LNCaP clone FGC (cell line): ENCODE results near the gene TRIL.

Experiments
- DNase-seq: peaks from one replicate; pipeline ENCODE4 v3.0.0-alpha.2; 2011; ENCODE audit warnings: low read depth
- H3K4me3 ChIP-seq: 2 replicates; pipeline ENCODE4 v1.5.1; 2011; ENCODE audit warnings: mild to moderate bottlenecking, low read depth, low read length, control low read depth
- TF ChIP-seq, protein P1 (sequence below): IDR thresholded peaks from 2 replicates; pipeline ENCODE4 v1.5.1; 2012; ENCODE audit warnings: mild to moderate bottlenecking; ENCODE audit not compliant: control insufficient read depth, insufficient read depth; ENCODE audit errors: extremely low read depth

TRIL gene

DNA sequence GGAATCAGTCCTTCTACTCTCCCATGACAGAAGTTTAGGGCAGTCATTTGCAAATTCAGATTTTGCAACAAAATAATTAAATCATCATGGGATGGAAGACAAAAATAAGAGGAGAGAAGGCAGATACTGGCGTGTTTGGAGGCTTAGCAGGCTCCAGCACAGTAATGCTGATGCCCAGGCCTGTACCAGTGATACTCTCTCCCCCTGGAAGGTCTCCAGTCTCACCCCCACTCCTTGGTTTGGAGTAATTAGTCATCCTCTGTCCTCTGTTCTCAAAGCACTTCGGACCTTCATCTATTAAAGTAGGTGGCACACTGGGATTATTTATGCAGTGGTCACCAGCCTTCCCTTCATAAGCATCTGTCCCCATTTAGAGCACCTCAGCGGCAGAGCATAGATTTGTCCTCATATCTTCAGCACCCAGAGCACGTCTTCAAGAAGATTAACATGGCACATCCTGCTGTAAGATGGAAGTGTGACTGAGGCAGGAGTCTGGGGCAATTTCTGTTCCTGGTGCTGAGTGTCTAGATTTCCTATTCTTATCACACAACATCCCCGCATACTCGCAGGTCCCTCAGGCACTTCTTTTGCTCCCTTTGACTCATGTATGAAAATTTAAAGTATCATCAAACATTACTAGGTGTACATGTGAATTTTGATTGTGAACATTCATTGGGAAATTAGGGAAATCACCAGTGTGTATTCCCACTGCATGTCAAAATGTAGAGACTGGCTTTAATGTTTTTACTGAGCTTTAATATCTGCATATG, 31.3 kb upstream of the TRIL start:
- H3K4me3 ChIP-seq: no peak overlapping the region
- no peak for DNase-seq
- TF ChIP-seq, protein P1, sequence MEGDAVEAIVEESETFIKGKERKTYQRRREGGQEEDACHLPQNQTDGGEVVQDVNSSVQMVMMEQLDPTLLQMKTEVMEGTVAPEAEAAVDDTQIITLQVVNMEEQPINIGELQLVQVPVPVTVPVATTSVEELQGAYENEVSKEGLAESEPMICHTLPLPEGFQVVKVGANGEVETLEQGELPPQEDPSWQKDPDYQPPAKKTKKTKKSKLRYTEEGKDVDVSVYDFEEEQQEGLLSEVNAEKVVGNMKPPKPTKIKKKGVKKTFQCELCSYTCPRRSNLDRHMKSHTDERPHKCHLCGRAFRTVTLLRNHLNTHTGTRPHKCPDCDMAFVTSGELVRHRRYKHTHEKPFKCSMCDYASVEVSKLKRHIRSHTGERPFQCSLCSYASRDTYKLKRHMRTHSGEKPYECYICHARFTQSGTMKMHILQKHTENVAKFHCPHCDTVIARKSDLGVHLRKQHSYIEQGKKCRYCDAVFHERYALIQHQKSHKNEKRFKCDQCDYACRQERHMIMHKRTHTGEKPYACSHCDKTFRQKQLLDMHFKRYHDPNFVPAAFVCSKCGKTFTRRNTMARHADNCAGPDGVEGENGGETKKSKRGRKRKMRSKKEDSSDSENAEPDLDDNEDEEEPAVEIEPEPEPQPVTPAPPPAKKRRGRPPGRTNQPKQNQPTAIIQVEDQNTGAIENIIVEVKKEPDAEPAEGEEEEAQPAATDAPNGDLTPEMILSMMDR: no peak

DNA sequence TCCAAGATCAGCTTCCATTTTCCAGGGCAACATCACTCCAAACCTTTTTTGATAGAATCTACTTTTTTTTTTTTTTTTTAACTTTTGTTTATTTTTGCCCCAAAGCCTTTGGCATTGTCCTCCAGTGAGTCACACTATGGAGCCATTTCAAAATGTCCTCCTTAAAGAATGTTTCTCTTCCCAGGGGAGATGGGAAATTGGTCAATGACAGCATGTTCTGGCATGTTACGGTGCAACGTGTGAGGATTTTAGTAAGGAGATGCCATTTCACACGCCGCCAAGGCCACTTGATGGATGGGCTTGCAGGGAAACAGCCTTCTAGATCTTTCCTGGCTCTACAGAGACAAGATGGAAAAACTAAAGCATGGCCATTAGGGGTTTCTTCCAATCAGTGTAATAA, 30.7 kb upstream of the TRIL start:
- no peak overlapping the region for H3K4me3 ChIP-seq
- TF ChIP-seq, protein P1: no peak
- no peak for DNase-seq

DNA sequence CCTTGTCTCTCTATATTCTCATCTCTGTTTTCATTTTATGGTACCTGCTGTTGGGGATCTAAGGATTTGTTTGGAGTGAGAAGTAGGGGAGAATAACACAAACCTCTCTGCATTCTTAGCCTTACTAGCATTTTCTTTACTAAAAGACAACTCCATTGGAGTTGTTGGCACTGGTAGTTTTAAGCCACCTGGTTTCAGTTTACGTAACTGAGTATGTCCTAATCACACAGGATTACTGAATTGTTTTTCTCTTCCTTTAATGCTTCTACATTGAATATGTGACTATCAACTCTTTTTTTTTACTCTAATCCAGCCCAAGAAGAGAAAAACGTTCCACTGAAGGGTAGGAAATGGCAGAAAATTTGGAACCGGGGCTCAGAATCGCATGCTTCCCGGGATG, 30.0 kb upstream of the TRIL start:
- no peak for DNase-seq
- TF ChIP-seq, protein P1: no peak
- H3K4me3 ChIP-seq: no peak overlapping the region

DNA sequence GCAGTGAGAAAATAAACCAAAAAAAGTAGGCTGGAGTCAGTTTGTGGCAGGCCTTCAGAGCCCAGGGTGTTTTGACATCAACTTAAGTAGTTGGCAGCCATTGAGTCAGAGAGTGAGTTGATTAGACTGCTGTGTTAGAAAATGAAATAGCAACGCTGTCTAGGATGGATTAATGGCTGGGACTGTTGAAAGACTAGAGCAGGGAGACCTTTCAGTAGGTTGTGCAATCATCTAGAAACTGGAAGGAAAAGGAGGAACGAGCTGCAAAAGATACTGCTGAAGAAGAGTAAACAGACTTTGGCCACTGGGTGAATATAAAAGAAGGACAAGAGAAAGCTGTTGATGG, 28.6 kb upstream of the TRIL start:
- DNase-seq: no peak

DNA sequence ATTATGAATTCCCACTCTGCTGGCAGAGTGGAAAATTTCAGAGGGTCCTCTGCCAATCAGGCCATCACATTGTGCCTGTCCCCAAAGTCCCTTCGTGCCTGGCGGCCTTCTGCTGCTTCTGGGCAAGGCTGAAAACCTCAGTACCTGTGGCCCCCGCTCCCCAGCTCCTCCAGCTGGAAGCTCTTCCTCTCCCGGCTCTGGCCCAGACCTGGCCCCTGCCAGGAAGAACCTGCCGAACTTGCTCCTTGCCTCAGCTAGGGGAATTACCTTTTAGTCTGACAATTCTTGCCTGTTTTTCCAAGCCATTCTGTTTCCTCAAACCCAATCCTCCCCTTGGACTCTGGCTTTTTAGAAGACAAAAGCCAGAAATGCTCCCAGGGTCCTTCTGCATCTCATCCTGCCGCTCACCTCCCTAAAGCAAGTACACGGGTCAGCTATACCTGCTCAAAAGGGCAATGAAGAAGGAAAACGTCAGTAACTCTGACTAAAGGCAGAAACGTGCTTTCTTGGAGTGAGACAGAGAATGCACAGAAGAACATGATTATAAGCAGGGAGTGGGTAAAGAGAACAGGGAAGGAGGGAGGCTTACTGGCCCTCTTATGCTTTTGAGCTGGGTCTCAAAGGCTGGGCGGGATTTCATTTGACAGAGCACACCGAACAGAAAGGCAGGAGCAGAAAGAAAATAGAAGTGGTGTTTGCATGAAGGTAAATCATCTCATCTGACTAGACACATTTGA, 28.1 kb upstream of the TRIL start:
- peak; percentile 30 for DNase-seq
- TF ChIP-seq, protein P1: no peak
- H3K4me3 ChIP-seq: peak overlapping the region; percentile 15; the same call in 1 of the 2 replicates

More for the DNA sequence above, 28.6 kb upstream of the TRIL start:
- H3K4me3 ChIP-seq: no peak overlapping the region
- TF ChIP-seq, protein P1: no peak

DNA sequence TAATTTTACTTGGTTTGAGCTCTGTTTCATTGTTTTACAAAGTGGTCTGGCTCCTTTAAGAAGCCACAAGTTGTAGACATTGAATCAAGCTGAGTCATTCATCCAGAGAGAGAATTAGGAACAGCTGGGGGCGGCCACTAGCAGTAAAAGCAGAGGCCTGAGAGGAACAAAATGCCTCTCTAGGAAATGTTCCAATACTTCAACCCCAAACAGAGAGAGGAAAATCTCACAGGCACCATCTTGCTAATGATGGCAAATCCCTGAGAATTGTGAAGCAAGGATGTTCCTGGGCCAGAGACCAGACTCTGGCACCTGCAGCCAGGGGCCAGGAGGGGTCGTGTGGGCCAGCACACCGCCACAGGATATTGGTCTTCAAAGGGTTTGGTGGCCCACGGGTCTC, 26.5 kb upstream of the TRIL start:
- no peak overlapping the region for H3K4me3 ChIP-seq
- TF ChIP-seq, protein P1: no peak
- no peak for DNase-seq

DNA sequence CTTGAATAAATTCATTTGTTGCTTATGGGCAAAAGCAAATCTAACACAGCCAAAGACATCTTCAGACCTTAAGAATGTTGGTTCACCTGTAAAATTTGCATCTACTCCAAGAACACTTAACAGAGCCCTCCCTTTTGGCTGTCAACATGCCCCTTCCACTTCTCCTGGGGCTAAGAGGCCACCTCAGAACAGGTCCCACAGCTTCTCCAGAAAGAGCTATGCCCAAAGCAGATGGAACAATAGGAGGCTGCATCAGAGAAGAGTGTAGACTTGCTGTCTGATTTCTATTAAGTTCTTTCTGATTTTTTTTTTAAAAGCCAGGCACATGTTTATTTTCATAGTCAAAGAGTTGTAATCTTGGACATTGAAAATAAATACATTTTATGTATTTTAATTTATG, 26.1 kb upstream of the TRIL start:
- DNase-seq: no peak
- H3K4me3 ChIP-seq: no peak overlapping the region
- TF ChIP-seq, protein P1: no peak
